ENCODE results near the gene ARSG.
"Not testable (repeated sequence)": the region's sequence is repeated elsewhere in the genome, so short reads cannot be mapped to it uniquely, and the experiment has no call there.

The ARSG gene

DNA sequence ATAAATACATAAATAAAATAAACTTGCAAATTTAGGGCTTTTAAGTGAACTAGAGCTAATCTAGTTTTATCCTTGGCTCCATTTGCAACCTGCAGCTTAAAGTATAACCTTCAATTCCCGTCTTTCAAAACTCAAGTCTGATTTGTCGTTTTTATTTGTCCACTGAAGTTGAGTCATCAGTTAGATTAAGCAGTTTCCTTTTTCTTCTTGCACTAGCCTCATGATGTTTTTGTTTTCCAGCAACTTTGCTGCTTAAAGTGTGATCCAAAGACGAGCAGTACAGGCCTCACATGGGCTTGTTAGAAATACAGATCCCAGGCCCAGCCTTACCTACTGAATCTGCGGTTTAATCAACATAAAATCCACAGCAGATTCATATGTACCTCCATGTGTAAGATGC lies 13.8 kb downstream of the ARSG start:
- Histone ChIP-seq H3K4me1 (ENCODE audit: insufficient read depth, low read length) (peaks cover 13% of the 10 kb centered on the region), H3K36me3 (ENCODE audit: insufficient read depth, low read length) (peaks cover 2% of the 10 kb centered on the region; the same call in 1 of the 2 replicates), H3K9me3 (ENCODE audit: control insufficient read depth, insufficient read depth, low read length) (no peaks in the 10 kb centered on the region), H3K9ac (ENCODE audit: low read depth, low read length) (no peak overlapping the region)

GRCh38 chr17:68306819-68307218 lies 15.5 kb downstream of the ARSG start:
- Histone ChIP-seq H3K4me1 (ENCODE audit: insufficient read depth, low read length) (peaks cover 10% of the 10 kb centered on the region), H3K9me3 (ENCODE audit: control insufficient read depth, insufficient read depth, low read length) (no peaks in the 10 kb centered on the region), H3K9ac (ENCODE audit: low read depth, low read length) (no peak overlapping the region), H3K36me3 (ENCODE audit: insufficient read depth, low read length) (peaks cover 2% of the 10 kb centered on the region; the same call in 1 of the 2 replicates)

- no peaks in the 10 kb centered on the region for H3K9me3 ChIP-seq (ENCODE audit: control insufficient read depth, insufficient read depth, low read length)
- no peak overlapping the region for H3K9ac ChIP-seq (ENCODE audit: low read depth, low read length)
- H3K36me3 ChIP-seq (ENCODE audit: insufficient read depth, low read length), result peaks cover 2% of the 10 kb centered on the region; the same call in 1 of the 2 replicates
- H3K4me1 ChIP-seq (ENCODE audit: insufficient read depth, low read length), result peaks cover 8% of the 10 kb centered on the region
Observed at GRCh38 chr17:68307443-68307842, 16.1 kb downstream of the ARSG start.

GRCh38 chr17:68308486-68308885 lies 17.2 kb downstream of the ARSG start:
- H3K4me1 ChIP-seq (ENCODE audit: insufficient read depth, low read length); H3K36me3 ChIP-seq (ENCODE audit: insufficient read depth, low read length); H3K9ac ChIP-seq (ENCODE audit: low read depth, low read length); H3K9me3 ChIP-seq (ENCODE audit: control insufficient read depth, insufficient read depth, low read length): not testable (repeated sequence)

- not testable (repeated sequence) for H3K36me3 ChIP-seq (ENCODE audit: insufficient read depth, low read length); H3K4me1 ChIP-seq (ENCODE audit: insufficient read depth, low read length); H3K9ac ChIP-seq (ENCODE audit: low read depth, low read length); H3K9me3 ChIP-seq (ENCODE audit: control insufficient read depth, insufficient read depth, low read length)
Observed at GRCh38 chr17:68309066-68309670, 17.9 kb downstream of the ARSG start.

DNA sequence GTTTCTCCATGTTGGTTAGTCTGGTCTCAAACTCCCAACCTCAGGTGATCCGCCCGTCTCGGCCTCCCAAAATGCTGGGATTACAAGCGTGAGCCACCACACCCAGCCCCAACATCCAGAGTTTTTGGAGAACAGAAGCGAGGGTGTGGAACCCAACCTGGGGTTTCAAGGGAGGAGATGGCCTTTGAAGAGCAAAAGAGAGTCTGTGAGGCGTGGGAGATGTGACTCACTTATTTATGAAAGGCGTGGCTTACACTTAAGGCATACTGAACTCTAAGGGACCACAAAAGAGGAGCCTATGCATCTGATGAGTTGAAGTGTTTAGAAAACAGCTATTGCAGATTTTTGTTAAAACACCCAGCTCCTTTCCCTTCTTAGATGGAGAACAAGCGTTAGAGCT lies 18.9 kb downstream of the ARSG start:
- no peaks in the 10 kb centered on the region for H3K9me3 ChIP-seq (ENCODE audit: control insufficient read depth, insufficient read depth, low read length)
- H3K4me1 ChIP-seq (ENCODE audit: insufficient read depth, low read length), result peaks cover 7% of the 10 kb centered on the region; the same call in 1 of the 2 replicates
- H3K9ac ChIP-seq (ENCODE audit: low read depth, low read length), result no peak overlapping the region
- peaks cover 2% of the 10 kb centered on the region; the same call in 1 of the 2 replicates for H3K36me3 ChIP-seq (ENCODE audit: insufficient read depth, low read length)

GRCh38 chr17:68314916-68315535 lies 23.7 kb downstream of the ARSG start:
- H3K9ac ChIP-seq (ENCODE audit: low read depth, low read length), result no peak overlapping the region
- peaks cover 14% of the 10 kb centered on the region; the same call in 1 of the 2 replicates for H3K4me1 ChIP-seq (ENCODE audit: insufficient read depth, low read length)
- H3K36me3 ChIP-seq (ENCODE audit: insufficient read depth, low read length), result no peaks in the 10 kb centered on the region
- no peaks in the 10 kb centered on the region for H3K9me3 ChIP-seq (ENCODE audit: control insufficient read depth, insufficient read depth, low read length)

DNA sequence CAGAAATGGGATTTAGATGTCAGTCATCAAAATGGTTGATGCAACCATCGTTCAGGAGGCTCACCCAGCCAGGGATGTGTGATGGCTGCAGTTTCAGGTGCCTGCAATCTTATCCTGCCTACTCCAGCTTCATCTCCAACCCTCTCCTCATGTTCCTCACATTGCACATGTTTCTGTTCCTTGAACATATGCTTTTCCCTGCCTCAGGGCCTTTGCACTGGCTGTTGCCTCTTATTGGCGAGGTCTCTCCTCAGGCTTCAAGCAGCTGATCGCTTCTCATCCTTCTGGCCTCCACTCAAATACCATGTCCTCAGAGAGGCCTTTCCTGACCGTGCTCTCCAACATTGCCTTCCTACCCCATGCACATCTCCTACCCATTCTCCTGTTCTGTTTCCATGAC lies 24.6 kb downstream of the ARSG start:
- Histone ChIP-seq H3K9me3 (ENCODE audit: control insufficient read depth, insufficient read depth, low read length) (no peaks in the 10 kb centered on the region), H3K36me3 (ENCODE audit: insufficient read depth, low read length) (no peaks in the 10 kb centered on the region), H3K9ac (ENCODE audit: low read depth, low read length) (no peak overlapping the region), H3K4me1 (ENCODE audit: insufficient read depth, low read length) (peaks cover 17% of the 10 kb centered on the region; the same call in 1 of the 2 replicates)

DNA sequence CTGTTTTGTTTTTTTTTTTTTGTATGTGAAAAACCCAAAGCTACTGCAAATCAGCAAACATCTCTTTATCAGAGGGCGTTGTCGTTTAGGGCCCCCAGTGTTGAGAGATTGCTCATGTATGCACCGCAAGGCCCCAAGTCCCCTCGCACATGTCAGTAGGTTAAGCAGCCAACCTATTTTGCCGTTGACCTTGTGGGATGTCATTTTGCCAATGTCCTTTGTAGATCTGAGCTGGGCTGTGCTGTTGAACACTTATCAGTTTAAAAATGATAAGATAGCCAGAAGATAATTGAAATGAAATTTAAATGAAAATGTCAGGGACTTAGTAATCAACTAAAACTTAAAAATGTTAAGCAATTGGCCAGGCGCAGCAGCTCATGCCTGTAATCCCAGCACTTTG lies 26.2 kb downstream of the ARSG start:
- Histone ChIP-seq H3K36me3 (ENCODE audit: insufficient read depth, low read length) (no peaks in the 10 kb centered on the region), H3K4me1 (ENCODE audit: insufficient read depth, low read length) (peaks cover 13% of the 10 kb centered on the region; the same call in 1 of the 2 replicates), H3K9ac (ENCODE audit: low read depth, low read length) (no peak overlapping the region), H3K9me3 (ENCODE audit: control insufficient read depth, insufficient read depth, low read length) (no peaks in the 10 kb centered on the region)

GRCh38 chr17:68318103-68318991 lies 27.1 kb downstream of the ARSG start:
- peaks cover 10% of the 10 kb centered on the region; the same call in 1 of the 2 replicates for H3K4me1 ChIP-seq (ENCODE audit: insufficient read depth, low read length)
- H3K9ac ChIP-seq (ENCODE audit: low read depth, low read length), result no peak overlapping the region

GRCh38 chr17:68319410-68320162 lies 28.3 kb downstream of the ARSG start:
- Histone ChIP-seq H3K4me1 (ENCODE audit: insufficient read depth, low read length) (peaks cover 10% of the 10 kb centered on the region; the same call in 1 of the 2 replicates), H3K36me3 (ENCODE audit: insufficient read depth, low read length) (no peaks in the 10 kb centered on the region), H3K9ac (ENCODE audit: low read depth, low read length) (no peak overlapping the region), H3K9me3 (ENCODE audit: control insufficient read depth, insufficient read depth, low read length) (no peaks in the 10 kb centered on the region)

More at GRCh38 chr17:68318103-68318991, 27.1 kb downstream of the ARSG start:
- Histone ChIP-seq H3K9me3 (ENCODE audit: control insufficient read depth, insufficient read depth, low read length) (no peaks in the 10 kb centered on the region), H3K36me3 (ENCODE audit: insufficient read depth, low read length) (no peaks in the 10 kb centered on the region)

GRCh38 chr17:68320311-68320865 lies 29.1 kb downstream of the ARSG start:
- H3K9ac ChIP-seq (ENCODE audit: low read depth, low read length), result no peak overlapping the region
- no peaks in the 10 kb centered on the region for H3K36me3 ChIP-seq (ENCODE audit: insufficient read depth, low read length)
- peaks cover 10% of the 10 kb centered on the region; the same call in 1 of the 2 replicates for H3K4me1 ChIP-seq (ENCODE audit: insufficient read depth, low read length)
- no peaks in the 10 kb centered on the region for H3K9me3 ChIP-seq (ENCODE audit: control insufficient read depth, insufficient read depth, low read length)

DNA sequence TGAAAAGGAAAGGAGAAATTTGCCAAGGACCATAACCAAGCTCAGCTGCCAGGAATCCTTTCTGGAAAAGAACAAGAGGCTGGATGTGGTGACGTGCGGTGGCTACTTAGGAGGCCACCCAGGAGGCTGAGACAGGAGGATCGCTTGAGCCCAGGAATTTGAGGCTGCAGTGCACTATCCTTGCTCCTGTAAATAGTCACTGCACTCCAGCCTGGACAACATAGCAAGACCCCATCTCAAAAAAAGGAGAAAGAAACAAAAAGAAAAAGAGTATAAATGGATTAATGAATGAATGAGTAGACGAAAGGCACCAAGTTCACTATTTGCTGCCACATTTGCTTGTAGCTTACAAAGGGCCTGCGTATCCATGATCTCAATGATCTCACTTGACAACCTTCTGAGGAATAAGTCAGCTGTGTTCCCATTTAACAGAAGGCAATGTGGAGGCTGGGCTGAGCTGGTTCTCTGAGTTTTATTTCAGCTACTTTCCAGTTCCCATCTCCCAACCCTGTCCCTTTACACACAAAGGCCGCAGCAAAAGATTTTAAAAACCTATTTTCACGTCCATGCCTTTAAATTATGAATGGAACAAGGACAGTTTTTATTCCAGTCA lies 29.8 kb downstream of the ARSG start:
- H3K9me3 ChIP-seq (ENCODE audit: control insufficient read depth, insufficient read depth, low read length), result no peaks in the 10 kb centered on the region; the same call in 1 of the 2 replicates
- no peaks in the 10 kb centered on the region for H3K36me3 ChIP-seq (ENCODE audit: insufficient read depth, low read length)
- peaks cover 10% of the 10 kb centered on the region; the same call in 1 of the 2 replicates for H3K4me1 ChIP-seq (ENCODE audit: insufficient read depth, low read length)
- no peak overlapping the region for H3K9ac ChIP-seq (ENCODE audit: low read depth, low read length)
